H1 (cell line): ENCODE results near the gene CRABP2. TPM values are rescaled to one million over a fixed set of nuclear protein-coding genes. Genes with fewer than 3 reads are reported as not detected.

Experiments
- CTCF ChIA-PET: fragments of 300-600 bp; sonication (Branson Sonifier 250); formaldehyde crosslinking; loops from one replicate; lab custom pipeline; 2021; ENCODE audit not compliant: partially characterized antibody; lab: Charles Lee
- POLR2A ChIA-PET: fragments of 300-600 bp; sonication (Branson Sonifier 250); formaldehyde crosslinking; loops from one replicate; lab custom pipeline; 2021; ENCODE audit warnings: inconsistent platforms; ENCODE audit not compliant: partially characterized antibody; lab: Charles Lee
- DNase-seq, 2 experiments: peaks; one replicate each; pipeline versions ENCODE4 v3.0.0 to v3.0.0-alpha.2; 2010 to 2022; ENCODE audit warnings: low spot score in 2 of 2, low read depth in 1 of 2, mixed read lengths in 1 of 2
- FAIRE-seq: peaks from 2 replicates; lab custom pipeline; 2011; peaks lifted over from hg19 to GRCh38; lab: Jason Lieb, UNC
- H2AFZ ChIP-seq: 2 replicates; pipeline ENCODE4 v1.8.1; 2012; ENCODE audit warnings: low read length, inconsistent platforms
- H2AK5ac ChIP-seq: 2 replicates; pipeline ENCODE4 v1.6.1; 2013; ENCODE audit warnings: low read depth, low read length
- H2BK120ac ChIP-seq: replicated peaks from 2 replicates; pipeline ENCODE3; 2013; ENCODE audit warnings: low read depth, low read length, inconsistent platforms
- H2BK12ac ChIP-seq: 2 replicates; pipeline ENCODE4 v1.6.1; 2013; ENCODE audit warnings: low read depth, low read length
- H2BK15ac ChIP-seq: 2 replicates; pipeline ENCODE4 v1.6.1; 2013; ENCODE audit warnings: low read length
- H2BK20ac ChIP-seq: 2 replicates; pipeline ENCODE4 v1.6.1; 2013; ENCODE audit warnings: low read length
- H2BK5ac ChIP-seq: 2 replicates; pipeline ENCODE4 v1.6.1; 2013; ENCODE audit warnings: low read depth, low read length
- H3K14ac ChIP-seq: 2 replicates; pipeline ENCODE4 v1.6.1; 2013; ENCODE audit warnings: inconsistent platforms; ENCODE audit not compliant: insufficient read length
- H3K18ac ChIP-seq: 2 replicates; pipeline ENCODE4 v1.6.1; 2013; ENCODE audit warnings: low read length; ENCODE audit errors: extremely low read depth
- H3K23ac ChIP-seq: 2 replicates; pipeline ENCODE4 v1.6.1; 2013; ENCODE audit warnings: inconsistent platforms; ENCODE audit not compliant: insufficient read length
- H3K23me2 ChIP-seq: 2 replicates; pipeline ENCODE4 v1.6.1; 2013; ENCODE audit warnings: low read depth, low read length
- H3K27ac ChIP-seq: 2 replicates; pipeline ENCODE4 v1.6.1; 2011; ENCODE audit warnings: low read depth, low read length, inconsistent platforms
- H3K27me3 ChIP-seq, 4 experiments: replicated peaks in 1 of 4; 1 replicate in 1 of 4; 2 replicates in 3 of 4; pipeline versions ENCODE4 v1.6.1 to v1.8.1; 2011 to 2013; ENCODE audit warnings: low read length in 3 of 4, mild to moderate bottlenecking in 3 of 4, inconsistent platforms in 2 of 4, mixed read lengths in 2 of 4, moderate library complexity in 1 of 4; ENCODE audit not compliant: control insufficient read depth in 3 of 4, insufficient read depth in 3 of 4; ENCODE audit errors: extremely low read depth in 1 of 4
- H3K36me3 ChIP-seq, 4 experiments: 2 replicates each; pipeline versions ENCODE4 v1.6.1 to v1.8.1; 2011 to 2013; ENCODE audit warnings: mild to moderate bottlenecking in 4 of 4, low read length in 3 of 4, moderate library complexity in 2 of 4, control low read depth in 1 of 4, inconsistent platforms in 1 of 4; ENCODE audit not compliant: insufficient read depth in 4 of 4, control insufficient read depth in 2 of 4
- H3K4ac ChIP-seq: replicated peaks from 2 replicates; pipeline ENCODE3; 2013; ENCODE audit warnings: low read length, low read depth, mixed read lengths, inconsistent platforms; ENCODE audit not compliant: insufficient read length
- H3K4me1 ChIP-seq, 4 experiments: replicated peaks in 1 of 4; 1 replicate in 1 of 4; 2 replicates in 3 of 4; pipeline versions ENCODE4 v1.6.1 to v1.8.1; 2011 to 2013; ENCODE audit warnings: low read length in 3 of 4, inconsistent platforms in 2 of 4, mixed read lengths in 1 of 4; ENCODE audit not compliant: insufficient read depth in 4 of 4, control insufficient read depth in 3 of 4
- H3K4me2 ChIP-seq, 2 experiments: 2 replicates each; pipeline versions ENCODE4 v1.6.1 to v1.8.1; 2011 to 2013; ENCODE audit warnings: low read depth in 2 of 2, low read length in 2 of 2, control low read depth in 1 of 2, inconsistent platforms in 1 of 2, mild to moderate bottlenecking in 1 of 2; ENCODE audit not compliant: insufficient read depth in 1 of 2
- H3K4me3 ChIP-seq, 4 experiments: fragments of 200-600, 300-600 bp in 1 of 4; sonication (generic), shearing (Covaris generic), sonication (Bioruptor Twin) in 1 of 4; 2 replicates each; pipeline versions ENCODE4 v1.5.1 to v1.8.1; 2011 to 2016; ENCODE audit warnings: low read length in 4 of 4, low read depth in 3 of 4, control low read depth in 2 of 4, inconsistent platforms in 2 of 4, mild to moderate bottlenecking in 2 of 4, mixed read lengths in 1 of 4, moderate library complexity in 1 of 4; ENCODE audit not compliant: insufficient read depth in 2 of 4; ENCODE audit errors: extremely low read depth in 1 of 4
- H3K56ac ChIP-seq: replicated peaks from 2 replicates; pipeline ENCODE3; 2013; ENCODE audit warnings: low read depth, mild to moderate bottlenecking, mixed read lengths, low read length, inconsistent platforms; ENCODE audit not compliant: insufficient read length
- H3K79me1 ChIP-seq: 2 replicates; pipeline ENCODE4 v1.6.1; 2013; ENCODE audit warnings: low read depth, low read length, control low read depth
- H3K79me2 ChIP-seq, 2 experiments: 2 replicates each; pipeline versions ENCODE4 v1.6.1 to v1.8.1; 2012 to 2013; ENCODE audit warnings: low read length in 2 of 2, mild to moderate bottlenecking in 2 of 2, inconsistent platforms in 1 of 2; ENCODE audit not compliant: insufficient read depth in 2 of 2, control insufficient read depth in 1 of 2
- H3K9ac ChIP-seq, 4 experiments: replicated peaks in 1 of 4; 1 replicate in 1 of 4; 2 replicates in 3 of 4; pipeline versions ENCODE4 v1.6.1 to v1.8.1; 2011 to 2013; ENCODE audit warnings: low read depth in 3 of 4, low read length in 3 of 4, control low read depth in 2 of 4, mild to moderate bottlenecking in 2 of 4, moderate library complexity in 2 of 4, inconsistent platforms in 1 of 4; ENCODE audit errors: extremely low read depth in 1 of 4
- H3K9me3 ChIP-seq, 2 experiments: 2 replicates each; pipeline versions ENCODE4 v1.6.1 to v1.8.1; 2012 to 2013; ENCODE audit warnings: mild to moderate bottlenecking in 2 of 2, moderate library complexity in 2 of 2, control low read depth in 1 of 2, inconsistent platforms in 1 of 2, low read depth in 1 of 2, low read length in 1 of 2, mixed read lengths in 1 of 2; ENCODE audit not compliant: insufficient read depth in 2 of 2
- H4K20me1 ChIP-seq, 2 experiments: replicated peaks in 1 of 2; 2 replicates each; pipeline versions ENCODE3 to v1.8.1; 2011 to 2013; ENCODE audit warnings: inconsistent platforms in 2 of 2, low read length in 2 of 2, mild to moderate bottlenecking in 1 of 2; ENCODE audit not compliant: insufficient read depth in 2 of 2, control insufficient read depth in 1 of 2
- H4K5ac ChIP-seq: 2 replicates; pipeline ENCODE4 v1.6.1; 2013; ENCODE audit warnings: low read length, low read depth, mixed read lengths, inconsistent platforms; ENCODE audit not compliant: insufficient read length
- H4K8ac ChIP-seq: 2 replicates; pipeline ENCODE4 v1.8.0; 2013; ENCODE audit warnings: mild to moderate bottlenecking, moderate library complexity, low read length, inconsistent platforms; ENCODE audit not compliant: insufficient read depth; ENCODE audit errors: extremely low read depth
- H4K91ac ChIP-seq: replicated peaks from 2 replicates; pipeline ENCODE3; 2013; ENCODE audit warnings: low read length, mixed read lengths, inconsistent platforms; ENCODE audit not compliant: insufficient read length
- CTCF ChIP-seq, 3 experiments: IDR thresholded peaks; 1 replicate in 2 of 3; 2 replicates in 1 of 3; pipeline versions ENCODE4 v1.5.1 to v1.6.1; 2011; ENCODE audit warnings: low read length in 3 of 3, mild to moderate bottlenecking in 3 of 3, inconsistent platforms in 2 of 3, low read depth in 1 of 3, moderate library complexity in 1 of 3; ENCODE audit not compliant: insufficient read depth in 1 of 3; ENCODE audit errors: control extremely low read depth in 1 of 3
- RAD21 ChIP-seq, 2 experiments: IDR thresholded peaks in 1 of 2; conservative IDR thresholded peaks in 1 of 2; 2 replicates each; pipeline ENCODE4 v1.6.1; 2011; ENCODE audit warnings: low read depth in 2 of 2, low read length in 2 of 2, improper control_type of control experiment in 1 of 2, inconsistent platforms in 1 of 2, mild to moderate bottlenecking in 1 of 2, moderate library complexity in 1 of 2
- RFX5 ChIP-seq: IDR thresholded peaks from 2 replicates; pipeline ENCODE4 v1.6.1; 2011; ENCODE audit warnings: low read depth, low read length, improper control_type of control experiment, borderline replicate concordance
- SIN3A ChIP-seq, 2 experiments: IDR thresholded peaks in 1 of 2; conservative IDR thresholded peaks in 1 of 2; 2 replicates each; pipeline ENCODE4 v1.6.1; 2011 to 2012; ENCODE audit warnings: low read length in 2 of 2, improper control_type of control experiment in 1 of 2, low read depth in 1 of 2, mild to moderate bottlenecking in 1 of 2
- WGBS, 2 experiments: shearing (Covaris generic) in 1 of 2; methylation state at CpG; one replicate each; pipeline versions ENCODE4 v1.1.6 to v1.1.7; 2013 to 2015; ENCODE audit warnings: low lambda C conversion rate in 2 of 2, mixed read lengths in 2 of 2, inconsistent platforms in 1 of 2, low coverage in 1 of 2, missing lambda C conversion rate in 1 of 2; ENCODE audit not compliant: insufficient replicate concordance in 2 of 2, insufficient coverage in 1 of 2, insufficient read length in 1 of 2; ENCODE audit errors: extremely low coverage in 1 of 2, missing lambda C conversion rate in 1 of 2; 5-methylcytosine and 5-hydroxymethylcytosine counted together
- polyA plus RNA-seq, 7 experiments: library from polyadenylated mRNA; depleted of rRNA in 3 of 7; stranded (reverse) in 5 of 7; unstranded in 2 of 7; fragments of >200 nt in 5 of 7; fragments of 200-250 nt in 2 of 7; gene quantifications; 1 replicate in 5 of 7; 2 replicates in 1 of 7; 4 replicates in 1 of 7; pipeline versions ENCODE4 v1.2.1 to v1.2.3, GENCODE V29; 2011 to 2013; ENCODE audit warnings: missing spikeins in 2 of 7, mixed read lengths in 2 of 7
- total RNA-seq: library from RNA; stranded (reverse); fragmentation: NEBNext Ultra II Directional; extraction: Animal tissue kit (Norgen Biotek cat#: 25700); gene quantifications from 2 replicates; pipeline ENCODE4 v1.2.1, GENCODE V29; 2021

The CRABP2 gene
- total and polyA plus RNA-seq, 2 of the 8 experiments (the other 6 are each of a cell fraction or from before 2014, with no cell fraction given): 69.2 to 119 TPM

DNA sequence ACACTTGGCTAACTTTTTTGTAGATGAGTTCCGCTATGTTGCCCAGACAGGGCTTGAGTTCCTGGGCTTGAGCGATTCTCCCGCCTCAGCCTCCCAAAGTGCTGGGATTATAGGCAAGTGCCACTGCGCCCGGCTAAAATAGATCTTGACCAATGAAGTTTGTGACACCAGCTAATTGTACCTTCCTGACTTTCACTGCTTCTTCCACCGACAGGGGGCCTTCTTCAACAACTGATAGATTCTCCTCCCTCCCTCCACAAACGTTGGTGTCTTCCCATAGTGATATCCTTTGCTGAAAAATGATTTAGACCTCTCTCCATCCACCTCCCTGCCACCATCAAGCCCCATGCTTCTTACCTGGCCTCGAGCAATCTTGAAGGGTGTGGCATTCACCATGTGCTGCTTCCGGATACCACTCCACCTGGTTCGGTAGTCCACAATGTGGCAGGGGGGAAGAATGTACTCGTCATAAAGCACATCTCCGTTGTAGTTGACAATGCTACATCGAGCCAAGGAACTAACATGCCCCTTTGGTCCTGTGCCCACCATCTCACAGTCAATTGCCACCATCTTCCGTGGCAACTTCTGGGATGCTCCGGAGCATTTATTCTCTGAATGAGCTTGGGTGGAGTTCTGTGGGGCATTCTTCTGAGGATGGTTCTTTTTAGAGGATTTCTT, 21.3 kb upstream of the CRABP2 start:
- Histone ChIP-seq H3K4me3 (peak overlapping the region in 3 of 4 experiments; percentile 24 to 92 (median 43); a peak in 5 of 8 replicates), H4K8ac (no peak overlapping the region), H4K20me1 (peaks cover 21 to 34% of the 10 kb centered on the region in 2 experiments), H3K9ac (no peak overlapping the region), H3K56ac (no peak overlapping the region), H3K23me2 (peaks cover 8% of the 10 kb centered on the region), H2AK5ac (no peak overlapping the region), H3K79me2 (peaks cover 22 to 77% of the 10 kb centered on the region in 2 experiments), H4K5ac (no peak overlapping the region), H2BK20ac (no peak overlapping the region), H3K36me3 (peaks cover 12 to 23% (median 22%) of the 10 kb centered on the region in 4 experiments), H2AFZ (no peak overlapping the region)
- 68% methylated on average over 13 of the region's 15 CpGs; no CpG with 5 or more reads in 1 of the 2 experiments for WGBS, 2 experiments
- no peak for FAIRE-seq
- no peak for TF ChIP-seq RFX5
- TF ChIP-seq RAD21 (IDR thresholded peaks at IDR 0.05 in 1 of 2, conservative IDR thresholded peaks at IDR 0.05 in 1 of 2; ENCODE audit: low read depth in 2 of 2, low read length in 2 of 2): peak; percentile 72 to 78
- 0 out of 4 replicates have a peak, but pooled peaks of 1 of the 2 experiments have one; percentile 56 for TF ChIP-seq SIN3A (conservative IDR thresholded peaks at IDR 0.05 in 1 of 2, IDR thresholded peaks at IDR 0.05 in 1 of 2; ENCODE audit: low read depth in 1 of 2, low read length in 2 of 2)
- TF ChIP-seq CTCF (IDR thresholded peaks at IDR 0.05; ENCODE audit: control extremely low read depth in 1 of 3, insufficient read depth in 1 of 3, low read depth in 1 of 3, low read length in 3 of 3): peak; percentile 6 to 78 (median 66)
- TF ChIP-seq, all 59 proteins: peak for 3
- Histone ChIP-seq H3K27ac (no peak overlapping the region), H2BK120ac (no peak overlapping the region), H2BK5ac (no peak overlapping the region), H3K4me1 (peaks cover 0 to 23% (median 18%) of the 10 kb centered on the region in 4 experiments; a peak in 6 of 7 replicates), H4K91ac (no peak overlapping the region), H3K9me3 (no peaks in the 10 kb centered on the region), H3K4ac (no peak overlapping the region), H3K4me2 (peak overlapping the region; percentile 65 to 97; a peak in 3 of 4 replicates), H3K14ac (no peak overlapping the region), H3K18ac (no peak overlapping the region), H2BK15ac (no peak overlapping the region), H2BK12ac (no peak overlapping the region), H3K27me3 (no peaks in the 10 kb centered on the region), H3K23ac (no peak overlapping the region), H3K79me1 (peaks cover 7% of the 10 kb centered on the region)
- POLR2A ChIA-PET: interaction anchor here (0.7 to 13.3 kb wide), 16 partner anchors 9 to 197 kb away, joined by 3 to 214 read pairs (median 11); partner anchors contain the start of genes CRABP2, HDGF, MRPL24 and NES
- no peak for DNase-seq
- CTCF ChIA-PET: interaction anchor here (0.6 to 65.2 kb wide), 61 partner anchors 9 to 227 kb away, joined by 3 to 4284 read pairs (median 7); partner anchors contain the start of genes CRABP2, HAPLN2, HDGF and INSRR
